ENCODE results near the gene DYNLT1. TPM values are rescaled to one million over a fixed set of nuclear protein-coding genes. Genes with fewer than 3 reads are reported as not detected.
"Not testable (repeated sequence)": the region's sequence is repeated elsewhere in the genome, so short reads cannot be mapped to it uniquely, and the experiment has no call there.

Gene DYNLT1
- total and polyA plus RNA-seq, 7 donors = 68.7 to 457 (median 118) TPM

- DNase-seq = no peak
- H3K4me3 ChIP-seq = no peak overlapping the region
- no peak for TF ChIP-seq POLR2A (IDR thresholded peaks at IDR 0.05)
- peak in 1 of 4 donors; percentile 16 for TF ChIP-seq POLR2AphosphoS5 (IDR thresholded peaks at IDR 0.05)
- TF ChIP-seq, protein P1, sequence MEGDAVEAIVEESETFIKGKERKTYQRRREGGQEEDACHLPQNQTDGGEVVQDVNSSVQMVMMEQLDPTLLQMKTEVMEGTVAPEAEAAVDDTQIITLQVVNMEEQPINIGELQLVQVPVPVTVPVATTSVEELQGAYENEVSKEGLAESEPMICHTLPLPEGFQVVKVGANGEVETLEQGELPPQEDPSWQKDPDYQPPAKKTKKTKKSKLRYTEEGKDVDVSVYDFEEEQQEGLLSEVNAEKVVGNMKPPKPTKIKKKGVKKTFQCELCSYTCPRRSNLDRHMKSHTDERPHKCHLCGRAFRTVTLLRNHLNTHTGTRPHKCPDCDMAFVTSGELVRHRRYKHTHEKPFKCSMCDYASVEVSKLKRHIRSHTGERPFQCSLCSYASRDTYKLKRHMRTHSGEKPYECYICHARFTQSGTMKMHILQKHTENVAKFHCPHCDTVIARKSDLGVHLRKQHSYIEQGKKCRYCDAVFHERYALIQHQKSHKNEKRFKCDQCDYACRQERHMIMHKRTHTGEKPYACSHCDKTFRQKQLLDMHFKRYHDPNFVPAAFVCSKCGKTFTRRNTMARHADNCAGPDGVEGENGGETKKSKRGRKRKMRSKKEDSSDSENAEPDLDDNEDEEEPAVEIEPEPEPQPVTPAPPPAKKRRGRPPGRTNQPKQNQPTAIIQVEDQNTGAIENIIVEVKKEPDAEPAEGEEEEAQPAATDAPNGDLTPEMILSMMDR (IDR thresholded peaks at IDR 0.05) = no peak
- TF ChIP-seq EP300 (IDR thresholded peaks at IDR 0.05) = peak in 2 of 4 donors; percentile 16 to 81
- intact Hi-C loops (cut with DNase I) = no loop called here
- no peaks in the 10 kb centered on the region for H3K27me3 ChIP-seq
- WGBS, 2 donors = 59 to 82% methylated on average over 15 of the region's 15 CpGs
- peaks cover 0 to 28% (median 24%) of the 10 kb centered on the region in 4 donors for H3K4me1 ChIP-seq
- no peaks in the 10 kb centered on the region for H3K36me3 ChIP-seq
- H3K27ac ChIP-seq = peak overlapping the region; percentile 78 to 87 (median 84)
- no peaks in the 10 kb centered on the region for H3K9me3 ChIP-seq
Measured at GRCh38 chr6:158653577-158654354, 9.2 kb upstream of the DYNLT1 start.

- H3K36me3 ChIP-seq; H3K27me3 ChIP-seq; H3K27ac ChIP-seq; H3K9me3 ChIP-seq; intact Hi-C loops (cut with DNase I); H3K4me3 ChIP-seq: not testable (repeated sequence)
- H3K4me1 ChIP-seq = peaks cover 0 to 29% (median 24%) of the 10 kb centered on the region in 4 donors
- DNase-seq = peak; percentile 19
- WGBS, 2 donors = 79 to 88% methylated on average over 17 of the region's 17 CpGs
Measured at GRCh38 chr6:158651981-158652737, 7.6 kb upstream of the DYNLT1 start.

- Histone ChIP-seq H3K27ac (peak within 1 kb of the TSS in 3 of 4 donors; percentile 38 to 74 (median 59)), H3K4me3 (no peak within 1 kb of the TSS), H3K4me1 (peaks cover 0 to 19% (median 14%) of the 10 kb centered on the region in 4 donors), H3K27me3 (no peaks in the 10 kb centered on the region), H3K36me3 (no peaks in the 10 kb centered on the region), H3K9me3 (no peaks in the 10 kb centered on the region)
- peak; percentile 70 for DNase-seq
- 51 to 63% methylated on average over 15 of the region's 15 CpGs for WGBS, 2 donors
- intact Hi-C loops (cut with DNase I) = no loop called here
- no peak for TF ChIP-seq POLR2A (IDR thresholded peaks at IDR 0.05)
- peak in 3 of 4 donors; percentile 44 to 63 (median 50) for TF ChIP-seq POLR2AphosphoS5 (IDR thresholded peaks at IDR 0.05)
Measured at GRCh38 chr6:158649289-158650143, 5.0 kb upstream of the DYNLT1 start, which contains the start of gene SYTL3. Gene SYTL3, plus strand, starts transcription at chr6:158650054. Its CDS starts 13,215 bp downstream, at chr6:158663269.

DNA sequence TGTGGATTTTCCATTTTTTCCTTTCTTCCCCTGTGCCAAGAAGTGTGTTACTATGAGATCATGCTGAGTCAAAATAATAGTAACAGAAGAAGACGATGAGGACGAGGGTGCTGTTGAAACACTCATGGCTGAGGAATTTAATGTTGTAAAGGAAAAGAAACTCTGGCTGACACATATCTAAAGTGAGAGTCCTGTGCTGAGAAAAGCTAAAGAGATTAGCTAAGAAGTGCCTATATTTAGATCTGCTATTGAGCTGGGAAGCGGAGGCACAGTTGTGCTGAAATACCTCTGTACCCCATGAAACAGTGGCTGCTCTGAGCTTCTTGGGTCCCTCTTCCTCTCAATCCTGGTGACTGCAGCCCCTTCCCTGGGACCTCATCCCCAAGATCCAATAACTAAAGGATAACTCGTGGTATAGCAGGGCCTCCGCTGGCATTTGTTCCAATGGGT is 4.2 kb upstream of the DYNLT1 start:
- intact Hi-C loops (cut with DNase I) = no loop called here
- 74 to 82% methylated on average over 5 of the region's 5 CpGs for WGBS, 2 donors
- H3K36me3 ChIP-seq = no peaks in the 10 kb centered on the region
- peak in 1 of 4 donors; percentile 29 for TF ChIP-seq POLR2AphosphoS5 (IDR thresholded peaks at IDR 0.05)
- TF ChIP-seq EP300 (IDR thresholded peaks at IDR 0.05) = no peak
- peaks cover 0 to 13% (median 7%) of the 10 kb centered on the region in 4 donors for H3K4me1 ChIP-seq
- no peaks in the 10 kb centered on the region for H3K9me3 ChIP-seq
- DNase-seq = peak; percentile 13
- H3K27me3 ChIP-seq = no peaks in the 10 kb centered on the region
- H3K27ac ChIP-seq = peak overlapping the region in 3 of 4 donors; percentile 38 to 74 (median 59)
- H3K4me3 ChIP-seq = no peak overlapping the region

GRCh38 chr6:158647501-158647900 is 3.0 kb upstream of the DYNLT1 start:
- no peak for DNase-seq
- intact Hi-C loops (cut with DNase I) = no loop called here
- 66 to 76% methylated on average over 4 of the region's 4 CpGs for WGBS, 2 donors
- Histone ChIP-seq H3K4me1 (peaks cover 0 to 21% (median 18%) of the 10 kb centered on the region in 4 donors), H3K9me3 (no peaks in the 10 kb centered on the region), H3K27ac (peak overlapping the region in 1 of 4 donors; percentile 74), H3K27me3 (no peaks in the 10 kb centered on the region), H3K36me3 (no peaks in the 10 kb centered on the region), H3K4me3 (no peak overlapping the region)
- TF ChIP-seq EP300 (IDR thresholded peaks at IDR 0.05) (no peak), POLR2A (IDR thresholded peaks at IDR 0.05) (no peak), POLR2AphosphoS5 (IDR thresholded peaks at IDR 0.05) (no peak)
- TF ChIP-seq, protein P1 (IDR thresholded peaks at IDR 0.05) = no peak
